B cell (primary cell): ENCODE results near the gene CREB3. TPM values are rescaled to one million over a fixed set of nuclear protein-coding genes. Genes with fewer than 3 reads are reported as not detected.

ENCODE experiments used
- ATAC-seq: fragments of 200-7000 bp; cut with Tn5 transposase; one replicate; pipeline ENCODE4 v1.10.0; 2021; ENCODE audit warnings: low read depth, mild to moderate bottlenecking, moderate number of reproducible peaks, moderate library complexity
- CTCF ChIA-PET: fragments of 350-600 bp; sonication (Branson Sonifier 250); formaldehyde crosslinking; loops from one replicate; lab custom pipeline; 2021; ENCODE audit warnings: antibody characterized with exemption, inconsistent platforms; lab: Charles Lee
- POLR2A ChIA-PET: fragments of 350-600 bp; sonication (Branson Sonifier 250); formaldehyde crosslinking; loops from one replicate; lab custom pipeline; 2021; ENCODE audit warnings: antibody characterized with exemption; lab: Charles Lee
- DNase-seq: peaks from one replicate; pipeline ENCODE4 v3.0.0; 2013
- H2AFZ ChIP-seq: 2 replicates; pipeline ENCODE4 v1.6.1; 2012; ENCODE audit warnings: mild to moderate bottlenecking, low read depth, low read length; ENCODE audit not compliant: insufficient read depth, poor library complexity, severe bottlenecking
- H3K27ac ChIP-seq, 2 donors: 1 replicate in 1 of 2; 2 replicates in 1 of 2; pipeline ENCODE4 v1.5.1; 2012 to 2013; ENCODE audit warnings: low read length in 2 of 2, mild to moderate bottlenecking in 2 of 2, moderate library complexity in 1 of 2
- H3K27me3 ChIP-seq, 4 experiments: fragments of 200-600 bp in 1 of 4; sonication (generic) in 1 of 4; replicated peaks in 1 of 4; 1 replicate in 2 of 4; 2 replicates in 2 of 4; pipeline versions ENCODE4 v1.6.1 to v1.7.0; 2013 to 2016; ENCODE audit warnings: low read length in 3 of 4, mild to moderate bottlenecking in 2 of 4, mixed read lengths in 1 of 4, moderate library complexity in 1 of 4; ENCODE audit not compliant: insufficient read depth in 4 of 4, control insufficient read depth in 3 of 4; ENCODE audit errors: control extremely low read depth in 1 of 4
- H3K36me3 ChIP-seq, 2 experiments: replicated peaks in 1 of 2; 1 replicate in 1 of 2; 2 replicates in 1 of 2; pipeline versions ENCODE4 v1.6.1 to v1.7.1; 2013; ENCODE audit warnings: low read length in 1 of 2; ENCODE audit not compliant: insufficient read depth in 2 of 2, control insufficient read depth in 1 of 2; ENCODE audit errors: control extremely low read depth in 1 of 2, extremely low read depth in 1 of 2
- H3K4me1 ChIP-seq, 2 donors: fragments of 200-600 bp in 1 of 2; sonication (generic) in 1 of 2; 1 replicate in 1 of 2; 2 replicates in 1 of 2; pipeline versions ENCODE4 v1.5.1 to v1.6.1; 2013 to 2017; ENCODE audit warnings: low read length in 2 of 2; ENCODE audit not compliant: control insufficient read depth in 2 of 2, insufficient read depth in 2 of 2
- H3K4me2 ChIP-seq: replicated peaks from 2 replicates; pipeline ENCODE3; 2012; ENCODE audit warnings: mild to moderate bottlenecking, low read depth, low read length; ENCODE audit not compliant: poor library complexity, severe bottlenecking
- H3K4me3 ChIP-seq, 5 experiments: fragments of 200-600 bp in 1 of 5; sonication (generic) in 1 of 5; 1 replicate in 3 of 5; 2 replicates in 2 of 5; pipeline versions ENCODE4 v1.5.1 to v1.7.0; 2011 to 2016; ENCODE audit warnings: low read length in 4 of 5, mild to moderate bottlenecking in 4 of 5, low read depth in 2 of 5, control low read depth in 1 of 5, moderate library complexity in 1 of 5; ENCODE audit not compliant: insufficient read depth in 1 of 5; ENCODE audit errors: control extremely low read depth in 1 of 5, extremely low read depth in 1 of 5
- H3K79me2 ChIP-seq: fragments of 200-600 bp; sonication (generic); one replicate; pipeline ENCODE4 v1.6.0; 2016; ENCODE audit warnings: low read length; ENCODE audit not compliant: control insufficient read depth, insufficient read depth
- H3K9ac ChIP-seq: fragments of 200-600 bp; sonication (generic); 2 replicates; pipeline ENCODE4 v1.6.1; 2017; ENCODE audit warnings: mild to moderate bottlenecking, low read length, moderate library complexity
- H3K9me3 ChIP-seq, 3 donors: one replicate each; pipeline versions ENCODE4 v1.6.1 to v1.7.1; 2013; ENCODE audit warnings: low read length in 2 of 3; ENCODE audit not compliant: control insufficient read depth in 2 of 3, insufficient read depth in 1 of 3; ENCODE audit errors: control extremely low read depth in 1 of 3
- H4K20me1 ChIP-seq: 2 replicates; pipeline ENCODE4 v1.6.0; 2012; ENCODE audit warnings: mild to moderate bottlenecking, low read length; ENCODE audit not compliant: insufficient read depth, control insufficient read depth, poor library complexity, severe bottlenecking
- H3K27ac Mint-ChIP-seq: one replicate; pipeline ENCODE4 v1.8.0; 2021; ENCODE audit warnings: mixed read lengths
- H3K27me3 Mint-ChIP-seq: one replicate; pipeline ENCODE4 v1.8.0; 2021; ENCODE audit warnings: mixed read lengths
- H3K4me1 Mint-ChIP-seq: one replicate; pipeline ENCODE4 v1.8.0; 2021; ENCODE audit warnings: mixed read lengths
- H3K4me3 Mint-ChIP-seq: one replicate; pipeline ENCODE4 v1.8.0; 2021; ENCODE audit warnings: mixed read lengths
- H3K9me3 Mint-ChIP-seq: one replicate; pipeline ENCODE4 v1.8.0; 2022; ENCODE audit warnings: mixed read lengths; ENCODE audit not compliant: insufficient read depth
- CTCF ChIP-seq: fragments of 200-600 bp; IDR thresholded peaks from one replicate; pipeline ENCODE4 v1.8.0; 2022; ENCODE audit warnings: antibody characterized with exemption, mild to moderate bottlenecking
- EZH2 ChIP-seq: IDR thresholded peaks from 2 replicates; pipeline ENCODE4 v1.6.1; 2012; ENCODE audit warnings: borderline replicate concordance, low read depth, mild to moderate bottlenecking, moderate library complexity, low read length; ENCODE audit not compliant: insufficient read depth, poor library complexity, severe bottlenecking
- WGBS: methylation state at CpG from one replicate; pipeline ENCODE4 v1.1.5; 2013; ENCODE audit warnings: missing lambda C conversion rate; ENCODE audit not compliant: insufficient coverage; 5-methylcytosine and 5-hydroxymethylcytosine counted together
- intact Hi-C: fragments of 100-400 bp; cut with micrococcal nuclease; formaldehyde crosslinking; loops from one replicate; pipeline ENCODE4 v1.10.0; 2022
- polyA plus RNA-seq: library from polyadenylated mRNA; depleted of rRNA; stranded (reverse); fragments of >200 nt; gene quantifications from 2 replicates; pipeline ENCODE4 v1.2.3, GENCODE V29; 2012
- total RNA-seq, 2 donors: library from RNA; stranded (reverse); fragments of 120-200 nt in 1 of 2; gene quantifications; 1 replicate in 1 of 2; 2 replicates in 1 of 2; pipeline versions ENCODE4 v1.2.3 to v1.2.4, GENCODE V29; 2013 to 2022

The CREB3 gene
- total and polyA plus RNA-seq, 2 donors (not counting 1 experiment from before 2014, with no cell fraction given): 12.3 to 20.7 TPM

- peaks cover 2 to 23% of the 10 kb centered on the region in 2 experiments for H3K36me3 ChIP-seq
- H3K4me1 ChIP-seq: peaks cover 34 to 44% of the 10 kb centered on the region in 2 donors
- no peaks in the 10 kb centered on the region for H4K20me1 ChIP-seq
- Mint-ChIP-seq H3K4me3 (peak overlapping the region; percentile 93), H3K9me3 (no peaks in the 10 kb centered on the region), H3K27me3 (no peaks in the 10 kb centered on the region), H3K27ac (peak overlapping the region; percentile 97), H3K4me1 (peaks cover 68% of the 10 kb centered on the region)
- peak overlapping the region; percentile 82 for H3K9ac ChIP-seq
- peaks cover 80% of the 10 kb centered on the region for H3K79me2 ChIP-seq
- peak overlapping the region; percentile 88 for H2AFZ ChIP-seq
- peak overlapping the region; percentile 17 to 85 (median 81) for H3K4me3 ChIP-seq
- peak; percentile 23 for ATAC-seq
- no peaks in the 10 kb centered on the region for H3K9me3 ChIP-seq
- no peak for DNase-seq
- H3K27me3 ChIP-seq: no peaks in the 10 kb centered on the region
- ChIA-PET CTCF (interaction anchor here (0.8 to 7.7 kb wide), 20 partner anchors 12 to 154 kb away, joined by 3 to 56 read pairs (median 4); partner anchors contain the start of genes CCDC107, CREB3, GBA2 and HINT2), POLR2A (interaction anchor here (0.6 to 3.1 kb wide), 9 partner anchors 9 to 1709 kb away, joined by 3 to 16 read pairs (median 3); partner anchors contain the start of genes FAM221B, GBA2 and RGP1)
- H3K27ac ChIP-seq: peak overlapping the region; percentile 92 to 94
- WGBS: 0% methylated on average over 18 of the region's 20 CpGs
- peak overlapping the region; percentile 89 for H3K4me2 ChIP-seq
- no peak for TF ChIP-seq CTCF
- TF ChIP-seq EZH2: no peak
- intact Hi-C loops: loop anchor here (1.0 to 5.0 kb wide), 6 partner anchors 8 to 640 kb away; partner anchors contain the start of genes ATOSB, GBA2, HINT2 and NPR2
Measured at GRCh38 chr9:35757226-35757891, 24.9 kb downstream of the CREB3 start.

GRCh38 chr9:35757892-35758275 lies 25.4 kb downstream of the CREB3 start:
- Histone ChIP-seq H3K27ac (peak overlapping the region; percentile 92 to 94), H3K27me3 (no peaks in the 10 kb centered on the region), H2AFZ (no peak overlapping the region), H4K20me1 (no peaks in the 10 kb centered on the region), H3K36me3 (peaks cover 2 to 18% of the 10 kb centered on the region in 2 experiments), H3K79me2 (peaks cover 75% of the 10 kb centered on the region), H3K4me3 (peak overlapping the region in 4 of 5 experiments; percentile 79 to 85 (median 83)), H3K9me3 (no peaks in the 10 kb centered on the region), H3K9ac (peak overlapping the region; percentile 82), H3K4me2 (peak overlapping the region; percentile 89), H3K4me1 (peaks cover 34 to 44% of the 10 kb centered on the region in 2 donors)
- peak overlapping the region; percentile 72 for H3K27ac Mint-ChIP-seq
- H3K4me1 Mint-ChIP-seq: peaks cover 67% of the 10 kb centered on the region
- peak overlapping the region; percentile 93 for H3K4me3 Mint-ChIP-seq
- POLR2A ChIA-PET: interaction anchor here (3.1 kb wide), 1 partner anchor 10 kb away, joined by 16 read pairs; the partner anchor contains the start of genes GBA2 and RGP1
- H3K9me3 Mint-ChIP-seq: no peaks in the 10 kb centered on the region
- TF ChIP-seq CTCF (no peak), EZH2 (no peak)
- CTCF ChIA-PET: interaction anchor here (0.7 to 7.7 kb wide), 7 partner anchors 12 to 94 kb away, joined by 3 to 56 read pairs (median 4); partner anchors contain the start of genes GBA2 and RGP1
- no peak for DNase-seq
- ATAC-seq: no peak
- H3K27me3 Mint-ChIP-seq: no peaks in the 10 kb centered on the region
- intact Hi-C loops: loop anchor here (1.0 to 5.0 kb wide), 6 partner anchors 9 to 641 kb away; partner anchors contain the start of genes ATOSB, GBA2, HINT2 and NPR2
